Left ventricle myocardium inferior (tissue), 1 donor: ENCODE results near the gene C1QTNF3. TPM values are rescaled to one million over a fixed set of nuclear protein-coding genes. Genes with fewer than 3 reads are reported as not detected.

Source experiments
- DNase-seq: peaks from one replicate; pipeline ENCODE4 v3.0.0-alpha.2; 2020
- H3K27ac ChIP-seq: fragments of 200-600 bp; replicated peaks from 2 replicates; pipeline ENCODE4 v1.8.0; 2021
- H3K27me3 ChIP-seq: fragments of 200-600 bp; 2 replicates; pipeline ENCODE4 v1.8.0; 2021; ENCODE audit warnings: low read depth
- H3K36me3 ChIP-seq: fragments of 200-600 bp; 2 replicates; pipeline ENCODE4 v1.8.0; 2021
- H3K4me1 ChIP-seq: fragments of 200-600 bp; 2 replicates; pipeline ENCODE4 v1.8.0; 2021
- H3K4me3 ChIP-seq: fragments of 200-600 bp; 2 replicates; pipeline ENCODE4 v1.8.0; 2021; ENCODE audit warnings: mild to moderate bottlenecking, moderate library complexity
- H3K9me3 ChIP-seq: fragments of 200-600 bp; replicated peaks from 2 replicates; pipeline ENCODE4 v1.8.0; 2021
- intact Hi-C: fragments of 100-400 bp; cut with micrococcal nuclease; formaldehyde crosslinking; loops from one replicate; pipeline ENCODE4 v1.11.0; 2022
- total RNA-seq: library from RNA; stranded (reverse); fragmentation: NEBNext Ultra II Directional; extraction: Animal tissue kit (Norgen Biotek cat#: 25700); gene quantifications from one replicate; pipeline ENCODE4 v1.2.1, GENCODE V29; 2021
- TF ChIP-seq, protein P1 (sequence below): fragments of 200-600 bp; IDR thresholded peaks from 2 replicates; pipeline ENCODE4 v1.8.0; 2021; ENCODE audit warnings: antibody characterized with exemption, mild to moderate bottlenecking, borderline replicate concordance
- donor health status: DM: no; HTN: yes; CAD: no; lungs with severe emphysema.

The C1QTNF3 gene
- total RNA-seq, 1 donor from 2014 or later = 0.49 TPM

DNA sequence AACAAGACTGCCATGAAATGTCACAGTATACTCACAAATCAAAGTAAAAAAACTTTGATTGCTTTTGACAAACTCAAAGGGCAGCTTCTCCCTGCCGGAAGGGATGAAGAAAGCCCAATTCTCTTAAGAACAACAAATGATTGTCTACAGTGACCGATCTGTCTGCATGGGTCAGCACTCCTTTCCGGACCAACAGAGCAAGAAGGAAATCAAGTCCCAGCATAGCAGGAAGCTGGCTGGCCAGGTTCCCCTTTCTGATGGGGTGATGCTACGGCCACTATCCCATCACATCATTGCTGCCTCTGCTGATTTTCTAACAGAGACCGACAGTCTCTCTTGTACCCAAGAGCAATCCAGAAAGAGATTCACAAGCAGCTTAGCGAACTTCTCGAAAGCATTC lies 692 bp downstream of the C1QTNF3 start:
- Histone ChIP-seq H3K27ac (no peak overlapping the region), H3K36me3 (no peaks in the 10 kb centered on the region), H3K4me1 (peaks cover 50% of the 10 kb centered on the region), H3K4me3 (no peak overlapping the region), H3K27me3 (no peaks in the 10 kb centered on the region), H3K9me3 (no peaks in the 10 kb centered on the region)
- intact Hi-C loops = no loop called here
- TF ChIP-seq, protein P1, sequence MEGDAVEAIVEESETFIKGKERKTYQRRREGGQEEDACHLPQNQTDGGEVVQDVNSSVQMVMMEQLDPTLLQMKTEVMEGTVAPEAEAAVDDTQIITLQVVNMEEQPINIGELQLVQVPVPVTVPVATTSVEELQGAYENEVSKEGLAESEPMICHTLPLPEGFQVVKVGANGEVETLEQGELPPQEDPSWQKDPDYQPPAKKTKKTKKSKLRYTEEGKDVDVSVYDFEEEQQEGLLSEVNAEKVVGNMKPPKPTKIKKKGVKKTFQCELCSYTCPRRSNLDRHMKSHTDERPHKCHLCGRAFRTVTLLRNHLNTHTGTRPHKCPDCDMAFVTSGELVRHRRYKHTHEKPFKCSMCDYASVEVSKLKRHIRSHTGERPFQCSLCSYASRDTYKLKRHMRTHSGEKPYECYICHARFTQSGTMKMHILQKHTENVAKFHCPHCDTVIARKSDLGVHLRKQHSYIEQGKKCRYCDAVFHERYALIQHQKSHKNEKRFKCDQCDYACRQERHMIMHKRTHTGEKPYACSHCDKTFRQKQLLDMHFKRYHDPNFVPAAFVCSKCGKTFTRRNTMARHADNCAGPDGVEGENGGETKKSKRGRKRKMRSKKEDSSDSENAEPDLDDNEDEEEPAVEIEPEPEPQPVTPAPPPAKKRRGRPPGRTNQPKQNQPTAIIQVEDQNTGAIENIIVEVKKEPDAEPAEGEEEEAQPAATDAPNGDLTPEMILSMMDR = no peak
- DNase-seq = peak; percentile 41

GRCh38 chr5:34041247-34041972 lies 1.6 kb downstream of the C1QTNF3 start:
- no peak overlapping the region for H3K4me3 ChIP-seq
- H3K4me1 ChIP-seq = peaks cover 48% of the 10 kb centered on the region
- no peak for DNase-seq
- H3K27ac ChIP-seq = no peak overlapping the region
- intact Hi-C loops = no loop called here
- H3K36me3 ChIP-seq = no peaks in the 10 kb centered on the region
- TF ChIP-seq, protein P1 = no peak
- no peaks in the 10 kb centered on the region for H3K27me3 ChIP-seq
- H3K9me3 ChIP-seq = no peaks in the 10 kb centered on the region

GRCh38 chr5:34040472-34040871 lies 2.5 kb downstream of the C1QTNF3 start:
- no peak for DNase-seq
- H3K27ac ChIP-seq = no peak overlapping the region
- H3K4me3 ChIP-seq = no peak overlapping the region
- H3K9me3 ChIP-seq = no peaks in the 10 kb centered on the region
- H3K4me1 ChIP-seq = peaks cover 43% of the 10 kb centered on the region
- intact Hi-C loops = no loop called here
- no peaks in the 10 kb centered on the region for H3K27me3 ChIP-seq
- H3K36me3 ChIP-seq = no peaks in the 10 kb centered on the region
- TF ChIP-seq, protein P1 = no peak

GRCh38 chr5:34039398-34040157 lies 3.4 kb downstream of the C1QTNF3 start:
- TF ChIP-seq, protein P1 = no peak

DNA sequence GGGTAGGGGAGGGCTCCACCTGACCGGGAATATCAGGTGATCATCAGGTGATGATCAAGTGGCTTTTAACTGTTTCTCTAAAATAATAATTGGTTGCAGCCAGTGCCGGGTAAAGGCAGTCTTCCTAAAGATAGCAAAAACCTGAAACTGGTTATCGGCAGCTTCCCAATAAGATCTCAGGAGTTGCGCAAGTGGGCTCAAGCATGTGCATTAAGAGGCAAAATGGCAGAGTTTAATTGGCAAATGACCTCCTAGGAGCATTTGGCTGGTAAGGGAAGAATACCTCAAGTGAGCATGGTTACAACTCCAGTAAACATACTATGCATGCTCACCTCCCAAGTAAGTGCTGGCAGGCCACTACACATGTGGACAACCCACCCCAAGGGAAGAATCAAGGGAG lies 4.2 kb downstream of the C1QTNF3 start:
- no peak for DNase-seq
- peaks cover 31% of the 10 kb centered on the region for H3K4me1 ChIP-seq
- no peaks in the 10 kb centered on the region for H3K27me3 ChIP-seq
- H3K4me3 ChIP-seq = no peak overlapping the region
- H3K36me3 ChIP-seq = peaks cover 7% of the 10 kb centered on the region
- TF ChIP-seq, protein P1 = no peak
- H3K27ac ChIP-seq = no peak overlapping the region
- intact Hi-C loops = no loop called here
- no peaks in the 10 kb centered on the region for H3K9me3 ChIP-seq

More at GRCh38 chr5:34039398-34040157, 3.4 kb downstream of the C1QTNF3 start:
- Histone ChIP-seq H3K9me3 (no peaks in the 10 kb centered on the region), H3K4me3 (no peak overlapping the region), H3K36me3 (peaks cover 7% of the 10 kb centered on the region), H3K27me3 (no peaks in the 10 kb centered on the region), H3K27ac (no peak overlapping the region), H3K4me1 (peaks cover 35% of the 10 kb centered on the region)
- intact Hi-C loops = no loop called here
- no peak for DNase-seq
